D721Med (cell line): ENCODE data around the gene RFX1.
"Not testable (repeated sequence)": the region's sequence is repeated elsewhere in the genome, so short reads cannot be mapped to it uniquely, and the experiment has no call there.

Source experiments
- DNase-seq: peaks from one replicate; pipeline ENCODE4 v3.0.0; 2011; ENCODE audit warnings: low spot score; ENCODE audit not compliant: insufficient read length
- FAIRE-seq: peaks from 2 replicates; lab custom pipeline; 2011; peaks lifted over from hg19 to GRCh38; lab: Jason Lieb, UNC
- CTCF ChIP-seq: IDR thresholded peaks from 2 replicates; pipeline ENCODE4 v1.5.1; 2012; ENCODE audit warnings: mild to moderate bottlenecking, control low read depth; ENCODE audit not compliant: insufficient read depth; ENCODE audit errors: missing control alignments

RFX1 gene

GRCh38 chr19:14022469-14022868, 16.3 kb upstream of the RFX1 start:
- no peak for TF ChIP-seq CTCF
- DNase-seq: no peak

GRCh38 chr19:14021474-14021873, 15.4 kb upstream of the RFX1 start:
- FAIRE-seq: no peak
- no peak for TF ChIP-seq CTCF
- no peak for DNase-seq

More at GRCh38 chr19:14022469-14022868, 16.3 kb upstream of the RFX1 start:
- no peak for FAIRE-seq

- FAIRE-seq, DNase-seq: not testable (repeated sequence)
These were observed 13.6 kb upstream of the RFX1 start for GRCh38 chr19:14019739-14020138.

GRCh38 chr19:14019100-14019499, 13.0 kb upstream of the RFX1 start:
- DNase-seq: no peak
- no peak for TF ChIP-seq CTCF
- no peak for FAIRE-seq

GRCh38 chr19:14015524-14016035, 9.5 kb upstream of the RFX1 start:
- TF ChIP-seq CTCF: no peak
- FAIRE-seq: no peak
- no peak for DNase-seq

GRCh38 chr19:14012378-14012915, 6.3 kb upstream of the RFX1 start:
- TF ChIP-seq CTCF: no peak
- FAIRE-seq (no peak), DNase-seq (no peak)

- FAIRE-seq (no peak), DNase-seq (no peak)
- TF ChIP-seq CTCF: no peak
These were observed 844 bp upstream of the RFX1 start for GRCh38 chr19:14006766-14007562.
